ENCODE data around the gene PLEKHD1.
A peak's percentile ranks its signal among the peaks of the same experiment; 100 is the strongest.
"Not testable (repeated sequence)": the region's sequence is repeated elsewhere in the genome, so short reads cannot be mapped to it uniquely, and the experiment has no call there.

Gene PLEKHD1

GRCh38 chr14:69478055-69478454 lies 6.5 kb upstream of the PLEKHD1 start:
- in situ Hi-C loops (cut with HindIII; ENCODE audit: low pct_ligation_motif_present, low pct_unique_long_range_greater_than_20kb, low sequenced_read_pairs); DNase-seq: not testable (repeated sequence)

- no peak for DNase-seq
- in situ Hi-C loops (cut with HindIII; ENCODE audit: low pct_ligation_motif_present, low pct_unique_long_range_greater_than_20kb, low sequenced_read_pairs) = no loop called here
These were observed 4.8 kb upstream of the PLEKHD1 start for GRCh38 chr14:69479696-69480095.

- no peak for DNase-seq
- in situ Hi-C loops (cut with HindIII; ENCODE audit: low pct_ligation_motif_present, low pct_unique_long_range_greater_than_20kb, low sequenced_read_pairs) = no loop called here
These were observed 4.4 kb upstream of the PLEKHD1 start for GRCh38 chr14:69480136-69480535.

GRCh38 chr14:69481815-69482568 lies 2.5 kb upstream of the PLEKHD1 start:
- in situ Hi-C loops (cut with HindIII; ENCODE audit: low pct_ligation_motif_present, low pct_unique_long_range_greater_than_20kb, low sequenced_read_pairs) = no loop called here
- peak; percentile 71 for DNase-seq

GRCh38 chr14:69483765-69484443 lies 624 bp upstream of the PLEKHD1 start:
- in situ Hi-C loops (cut with HindIII; ENCODE audit: low pct_ligation_motif_present, low pct_unique_long_range_greater_than_20kb, low sequenced_read_pairs) = no loop called here
- DNase-seq = peak; percentile 30

- in situ Hi-C loops (cut with HindIII; ENCODE audit: low pct_ligation_motif_present, low pct_unique_long_range_greater_than_20kb, low sequenced_read_pairs) = no loop called here
These were observed 760 bp downstream of the PLEKHD1 start for GRCh38 chr14:69485315-69485660.

GRCh38 chr14:69485701-69486100 lies 1.2 kb downstream of the PLEKHD1 start:
- DNase-seq = no peak
- in situ Hi-C loops (cut with HindIII; ENCODE audit: low pct_ligation_motif_present, low pct_unique_long_range_greater_than_20kb, low sequenced_read_pairs) = no loop called here

More at GRCh38 chr14:69485315-69485660, 760 bp downstream of the PLEKHD1 start:
- DNase-seq = no peak

GRCh38 chr14:69487226-69487625 lies 2.7 kb downstream of the PLEKHD1 start:
- DNase-seq = no peak
- in situ Hi-C loops (cut with HindIII; ENCODE audit: low pct_ligation_motif_present, low pct_unique_long_range_greater_than_20kb, low sequenced_read_pairs) = no loop called here

GRCh38 chr14:69487771-69488170 lies 3.2 kb downstream of the PLEKHD1 start:
- in situ Hi-C loops (cut with HindIII; ENCODE audit: low pct_ligation_motif_present, low pct_unique_long_range_greater_than_20kb, low sequenced_read_pairs) = no loop called here
- DNase-seq = no peak

- DNase-seq = no peak
- in situ Hi-C loops (cut with HindIII; ENCODE audit: low pct_ligation_motif_present, low pct_unique_long_range_greater_than_20kb, low sequenced_read_pairs) = no loop called here
These were observed 5.0 kb downstream of the PLEKHD1 start for GRCh38 chr14:69489495-69489894.

GRCh38 chr14:69490219-69490918 lies 5.8 kb downstream of the PLEKHD1 start:
- in situ Hi-C loops (cut with HindIII; ENCODE audit: low pct_ligation_motif_present, low pct_unique_long_range_greater_than_20kb, low sequenced_read_pairs) = no loop called here
- DNase-seq = no peak

- DNase-seq = no peak
- in situ Hi-C loops (cut with HindIII; ENCODE audit: low pct_ligation_motif_present, low pct_unique_long_range_greater_than_20kb, low sequenced_read_pairs) = no loop called here
These were observed 6.7 kb downstream of the PLEKHD1 start for GRCh38 chr14:69491193-69491592.

- DNase-seq = no peak
- in situ Hi-C loops (cut with HindIII; ENCODE audit: low pct_ligation_motif_present, low pct_unique_long_range_greater_than_20kb, low sequenced_read_pairs) = no loop called here
These were observed 8.5 kb downstream of the PLEKHD1 start for GRCh38 chr14:69493038-69493437.

- in situ Hi-C loops (cut with HindIII; ENCODE audit: low pct_ligation_motif_present, low pct_unique_long_range_greater_than_20kb, low sequenced_read_pairs) = no loop called here
- DNase-seq = no peak
These were observed 9.3 kb downstream of the PLEKHD1 start for GRCh38 chr14:69493791-69494190.

- DNase-seq = no peak
- in situ Hi-C loops (cut with HindIII; ENCODE audit: low pct_ligation_motif_present, low pct_unique_long_range_greater_than_20kb, low sequenced_read_pairs) = no loop called here
These were observed 10.9 kb downstream of the PLEKHD1 start for GRCh38 chr14:69495341-69495921.

- DNase-seq; in situ Hi-C loops (cut with HindIII; ENCODE audit: low pct_ligation_motif_present, low pct_unique_long_range_greater_than_20kb, low sequenced_read_pairs): not testable (repeated sequence)
These were observed 13.3 kb downstream of the PLEKHD1 start for GRCh38 chr14:69497866-69498265.

GRCh38 chr14:69498286-69498685 lies 13.8 kb downstream of the PLEKHD1 start:
- in situ Hi-C loops (cut with HindIII; ENCODE audit: low pct_ligation_motif_present, low pct_unique_long_range_greater_than_20kb, low sequenced_read_pairs); DNase-seq: not testable (repeated sequence)

- in situ Hi-C loops (cut with HindIII; ENCODE audit: low pct_ligation_motif_present, low pct_unique_long_range_greater_than_20kb, low sequenced_read_pairs) = no loop called here
- no peak for DNase-seq
These were observed 14.9 kb downstream of the PLEKHD1 start for GRCh38 chr14:69499436-69499835.

GRCh38 chr14:69500096-69500495 lies 15.6 kb downstream of the PLEKHD1 start:
- in situ Hi-C loops (cut with HindIII; ENCODE audit: low pct_ligation_motif_present, low pct_unique_long_range_greater_than_20kb, low sequenced_read_pairs) = no loop called here
- no peak for DNase-seq
